HG03196 (cell line): ENCODE measurements around the gene SFI1.

Source experiments
- ATAC-seq: cut with Tn5 transposase; IDR thresholded peaks from one replicate; pipeline ENCODE4 v1.9.1; 2021; ENCODE audit not compliant: unreplicated experiment

The SFI1 gene

DNA sequence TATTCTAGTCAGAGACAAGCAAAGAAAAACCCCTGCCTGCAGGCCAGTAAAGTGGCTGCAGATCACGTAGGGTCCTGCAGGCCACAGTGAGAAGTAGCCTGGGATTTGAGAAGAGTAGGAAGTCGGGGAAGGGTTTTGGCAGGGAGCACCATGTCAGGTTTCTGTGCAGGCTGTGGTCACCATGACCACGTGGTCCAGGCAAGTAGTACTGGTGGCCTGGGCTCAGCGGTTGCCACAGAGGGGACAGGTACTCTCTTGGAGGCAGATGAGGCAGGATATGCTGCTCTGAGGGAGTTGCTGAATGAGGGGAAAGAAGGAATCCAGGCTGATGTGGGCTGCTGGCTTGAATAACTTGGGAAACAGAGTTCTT, 119.1 kb downstream of the SFI1 start:
- ATAC-seq = no peak

- ATAC-seq = no peak
Measured at GRCh38 chr22:31615940-31616314, 119.6 kb downstream of the SFI1 start.

DNA sequence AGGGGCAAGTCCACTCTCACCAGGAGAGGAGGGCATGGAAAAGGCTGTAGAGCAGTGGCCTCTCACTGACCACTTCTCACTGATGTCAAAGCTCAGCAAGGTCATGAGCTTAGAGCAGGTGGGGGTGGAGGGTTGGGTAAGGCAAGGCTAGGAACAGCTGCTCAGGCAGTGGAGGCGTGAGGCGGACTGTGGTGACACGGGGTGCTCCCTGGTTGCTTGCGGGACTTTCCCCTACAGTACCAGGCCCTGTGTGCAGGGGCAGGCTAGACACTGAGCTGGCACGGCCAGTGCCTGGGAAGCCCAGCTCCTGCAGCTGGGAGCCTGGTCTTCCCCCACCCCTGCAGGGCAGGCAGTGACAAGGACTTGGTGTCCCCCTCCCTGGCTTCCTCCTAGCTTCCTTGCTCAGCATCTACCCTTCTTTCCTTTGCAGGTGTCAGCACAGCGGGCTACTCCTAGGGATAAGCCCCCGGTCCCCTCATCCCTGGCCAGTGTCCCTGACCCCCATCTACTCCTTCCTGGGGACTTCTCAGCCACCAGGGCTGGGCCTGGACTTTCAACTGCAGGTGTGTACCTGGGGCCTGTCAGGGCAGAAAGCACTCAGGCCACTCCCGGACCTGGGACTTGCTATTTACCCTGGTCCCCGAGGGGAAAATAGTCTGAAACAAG, 120.1 kb downstream of the SFI1 start:
- ATAC-seq = peak; percentile 53

- ATAC-seq = no peak
Measured at GRCh38 chr22:31618057-31618456, 121.7 kb downstream of the SFI1 start.

DNA sequence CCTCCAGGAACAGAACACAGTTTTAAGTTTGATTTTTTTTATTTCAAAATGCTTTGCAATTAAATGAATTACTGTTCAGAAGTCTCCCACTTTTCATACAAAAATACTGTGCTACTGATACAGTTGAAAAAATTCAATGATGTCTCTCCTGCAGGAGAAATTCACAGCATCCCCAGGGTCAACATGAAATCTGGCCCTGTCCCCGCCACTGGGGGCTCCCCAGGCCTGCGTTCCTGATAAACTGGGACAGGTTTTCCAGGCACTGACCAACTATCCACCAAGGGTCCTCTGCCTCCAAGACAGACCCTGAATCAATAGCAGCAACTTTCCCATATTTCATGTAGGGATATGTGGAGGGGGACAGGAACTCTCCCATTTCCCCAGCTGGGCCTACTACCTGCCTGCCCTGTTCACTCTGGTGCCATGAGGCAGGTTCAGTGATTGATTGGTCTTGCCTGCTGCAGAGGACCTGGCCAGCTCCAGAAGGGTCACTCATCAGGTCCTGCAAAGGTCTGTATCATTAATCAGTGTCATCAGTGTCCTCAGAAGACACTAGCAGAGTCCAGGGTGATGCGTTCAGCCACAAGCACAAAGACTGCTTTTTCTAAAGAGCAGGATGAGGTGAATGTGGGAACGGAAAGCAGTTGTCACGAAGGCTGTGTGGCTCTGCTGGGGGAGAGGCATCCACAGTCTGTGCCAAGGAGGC, 122.3 kb downstream of the SFI1 start:
- no peak for ATAC-seq

GRCh38 chr22:31619611-31620300, 123.4 kb downstream of the SFI1 start:
- no peak for ATAC-seq

DNA sequence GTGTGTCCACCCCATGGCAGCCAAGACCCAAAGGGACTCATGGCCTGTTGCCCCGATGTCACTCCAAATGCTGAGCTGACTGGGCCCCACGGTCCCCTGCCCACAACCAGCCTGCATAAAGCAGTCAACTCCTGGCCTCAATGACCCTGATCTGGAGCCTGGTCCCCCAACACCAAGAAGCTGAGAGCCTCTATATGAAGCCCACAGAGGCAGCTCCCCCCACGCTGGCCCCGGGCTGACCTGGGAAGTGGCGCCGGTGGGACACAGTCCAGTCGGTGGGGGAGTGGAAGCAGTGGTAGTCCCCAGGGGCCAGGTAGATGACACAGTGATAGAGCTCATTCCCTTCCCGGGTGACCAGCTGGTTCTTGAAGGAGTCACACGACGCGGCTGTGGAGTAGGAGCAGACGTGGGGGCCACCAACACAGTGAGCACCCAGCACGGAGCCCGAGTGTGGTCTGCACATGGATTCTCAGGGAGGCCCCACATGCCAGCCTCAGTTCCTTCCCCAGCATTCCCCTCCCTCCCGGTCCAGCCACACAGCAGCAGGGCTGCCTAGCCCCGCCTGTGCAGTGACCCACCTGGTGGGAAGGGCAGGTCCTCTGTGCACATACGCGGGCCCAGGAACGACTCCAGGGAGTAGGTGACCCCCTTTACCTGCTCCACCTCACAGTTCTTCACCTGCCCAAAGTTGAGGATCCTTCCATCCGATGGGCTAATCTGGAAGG, 124.6 kb downstream of the SFI1 start:
- no peak for ATAC-seq

DNA sequence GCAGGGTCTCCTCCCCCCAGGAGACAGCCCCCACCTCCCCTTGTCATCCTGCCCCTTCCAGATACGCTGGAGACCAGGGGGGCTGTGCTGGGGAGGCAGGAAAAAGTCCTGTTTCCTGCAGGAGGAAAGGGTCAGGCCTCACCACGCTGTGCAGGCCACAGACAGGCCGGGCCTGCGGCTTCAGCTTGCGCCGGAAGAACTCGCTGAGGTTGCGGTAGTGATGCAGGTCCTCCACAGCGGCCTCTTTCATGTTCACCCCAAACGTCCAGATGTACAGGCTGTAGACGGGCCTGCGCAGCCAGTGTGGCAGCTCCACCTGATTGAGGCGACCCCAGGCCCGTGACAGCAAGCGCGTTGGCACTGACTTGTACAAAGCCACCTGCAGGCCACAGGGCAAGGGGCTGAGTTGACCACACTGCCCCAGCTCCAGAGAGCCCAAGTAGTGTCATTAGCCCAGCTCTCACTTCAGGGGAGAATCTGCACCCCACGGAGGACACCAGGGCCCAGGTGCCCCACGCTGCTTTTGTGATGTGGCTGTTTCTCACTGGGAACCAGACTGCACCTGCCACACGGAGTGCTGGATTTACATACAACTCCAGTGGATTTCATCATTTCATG, 125.3 kb downstream of the SFI1 start:
- ATAC-seq = no peak

- no peak for ATAC-seq
Measured at GRCh38 chr22:31622980-31623379, 126.6 kb downstream of the SFI1 start.

DNA sequence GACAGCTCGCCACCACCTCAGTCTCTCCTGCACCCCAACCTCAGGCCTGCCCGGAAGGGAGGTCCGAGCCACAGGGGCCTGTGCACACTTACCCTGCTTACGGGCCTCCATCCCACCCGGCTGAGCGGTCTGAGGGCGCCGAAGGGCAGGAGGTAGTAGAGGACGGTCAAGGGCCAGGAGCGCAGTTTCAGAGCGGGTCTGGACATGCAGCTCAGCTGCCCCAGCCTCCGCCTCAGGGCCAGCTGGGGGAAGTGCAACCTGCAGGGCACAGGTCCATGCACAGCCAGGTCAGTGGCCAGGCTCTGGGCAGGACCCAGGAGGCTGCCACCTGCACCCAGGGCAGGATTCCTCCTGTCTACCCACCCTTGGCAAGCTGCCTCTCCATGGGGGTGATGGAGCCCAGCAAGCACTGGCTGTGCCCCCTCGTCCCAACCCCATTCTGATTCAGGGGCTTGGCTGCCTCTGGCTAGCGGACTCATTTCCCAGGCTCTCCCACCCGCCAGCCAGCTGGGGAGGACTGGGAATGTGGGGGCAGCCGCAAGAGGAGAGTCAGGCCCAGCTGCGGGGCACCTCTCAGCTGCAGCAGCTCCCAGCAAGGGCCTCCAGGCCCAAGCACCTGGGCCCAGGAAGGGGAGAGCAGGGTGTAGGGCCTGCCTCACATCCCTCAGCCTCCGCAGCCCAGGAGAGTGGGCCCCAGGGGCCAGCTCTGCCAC, 127.4 kb downstream of the SFI1 start:
- ATAC-seq = no peak

DNA sequence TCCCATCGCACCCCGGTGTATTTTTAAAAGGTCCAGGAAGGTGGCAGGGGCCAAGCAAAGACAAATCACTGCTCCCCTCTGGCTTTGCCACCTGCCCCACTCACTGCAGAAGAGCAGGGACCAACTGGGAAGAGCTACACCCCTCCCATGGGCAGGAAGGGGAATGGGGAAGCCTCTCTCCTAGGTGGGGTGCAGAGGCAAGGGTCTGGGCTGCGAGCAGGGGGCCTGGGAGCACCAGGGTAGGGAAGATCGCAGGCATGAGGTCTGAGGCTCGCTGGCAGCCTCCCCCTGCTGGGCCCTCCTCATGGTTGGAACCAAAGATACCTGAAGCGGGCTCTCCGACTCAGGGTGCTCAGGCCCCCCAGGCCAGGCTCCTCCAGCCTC, 128.9 kb downstream of the SFI1 start:
- no peak for ATAC-seq

DNA sequence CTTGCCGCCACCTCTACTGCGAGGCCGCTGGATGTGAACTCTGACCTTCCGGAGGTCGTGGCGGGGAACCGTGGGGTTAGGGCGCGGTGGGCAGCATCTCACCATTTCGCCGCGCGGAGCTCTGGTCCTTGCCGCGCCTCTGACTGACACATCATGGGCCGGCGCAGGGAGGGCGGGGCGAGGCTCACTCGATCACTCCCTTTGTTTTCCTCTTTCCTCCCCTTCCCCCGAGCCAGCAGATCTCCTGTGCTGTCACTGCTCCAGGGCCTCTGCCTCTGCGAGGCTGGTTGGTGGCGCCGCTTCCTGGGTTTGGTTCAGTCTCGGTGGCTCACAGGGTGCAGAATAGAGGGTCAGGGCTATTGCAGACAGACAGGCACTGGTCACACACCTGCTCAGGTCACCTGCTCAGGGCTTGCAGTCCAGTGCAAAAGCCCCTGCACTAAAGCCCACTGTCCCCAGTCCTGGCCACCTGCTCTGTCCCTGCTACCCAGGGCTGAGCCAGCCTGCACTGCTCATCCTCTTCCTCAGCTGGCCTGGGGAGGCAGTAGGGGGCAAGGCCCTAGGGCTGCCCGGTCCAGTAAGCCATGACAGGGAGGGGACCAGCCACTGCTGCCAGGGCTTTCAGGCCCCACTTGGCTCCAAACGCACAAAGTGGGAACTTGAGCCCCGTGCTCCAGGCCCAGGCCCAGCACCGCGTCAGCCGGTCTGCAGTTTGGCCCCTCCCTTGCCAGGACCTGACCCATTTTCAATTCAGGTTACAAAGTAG, 129.5 kb downstream of the SFI1 start:
- no peak for ATAC-seq

DNA sequence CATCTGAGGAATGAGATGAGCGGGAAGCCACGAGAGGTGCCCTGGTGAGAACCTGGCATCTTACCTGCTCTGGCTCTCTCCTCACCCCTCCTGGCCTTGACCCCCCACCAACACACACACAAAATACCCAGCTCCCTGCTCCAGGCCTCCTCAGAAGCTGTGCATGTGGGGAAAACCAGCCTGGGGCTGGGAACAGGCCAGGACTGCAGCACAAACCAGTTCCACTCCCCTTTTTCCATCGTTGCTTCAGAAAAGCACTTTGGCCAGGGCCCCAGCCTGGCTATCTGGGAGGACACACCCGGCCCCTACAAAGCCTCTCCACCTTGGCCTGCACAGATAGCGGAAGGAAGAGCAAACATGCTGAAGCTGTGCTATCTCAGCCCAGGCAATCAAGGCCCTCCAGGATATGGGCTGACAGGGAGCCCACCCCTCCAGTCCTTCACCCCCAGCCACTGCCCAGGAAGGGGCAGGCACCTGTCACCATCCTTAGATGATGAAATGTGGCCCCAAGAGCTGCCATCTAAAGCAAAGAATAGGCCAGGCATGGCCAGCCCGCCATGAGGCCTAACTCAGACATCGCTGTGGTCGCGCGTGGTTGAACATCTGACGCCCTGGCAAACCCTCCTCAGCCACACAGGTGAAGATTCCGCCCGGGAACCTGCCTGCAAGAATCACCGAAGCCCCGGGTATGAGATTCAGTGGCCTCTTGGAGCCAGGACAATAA, 130.3 kb downstream of the SFI1 start:
- no peak for ATAC-seq

DNA sequence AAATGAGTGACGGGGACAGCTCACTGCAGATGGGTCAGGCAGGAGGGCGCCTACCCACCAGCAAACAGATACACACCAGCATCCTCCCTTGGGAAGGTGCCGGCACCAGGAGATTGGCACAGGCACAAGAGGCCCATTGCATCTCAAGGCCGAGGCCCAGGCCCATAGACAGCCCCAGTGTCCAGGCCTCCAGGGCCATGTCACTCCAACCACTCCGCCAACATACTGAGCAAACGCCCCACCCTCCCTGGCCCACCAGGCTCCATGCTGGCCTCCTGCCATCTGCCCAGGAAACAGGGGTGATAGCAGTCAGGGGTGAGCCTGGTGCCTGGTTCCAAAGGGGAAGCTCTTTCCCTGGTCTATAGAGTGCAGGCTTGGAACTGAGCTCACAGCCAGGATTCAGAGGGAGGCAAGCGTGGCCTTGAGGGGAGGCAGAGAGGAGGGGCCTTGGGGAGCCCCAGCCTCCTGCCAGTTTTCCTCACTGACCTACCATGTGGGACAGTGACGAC, 130.9 kb downstream of the SFI1 start:
- ATAC-seq = no peak

DNA sequence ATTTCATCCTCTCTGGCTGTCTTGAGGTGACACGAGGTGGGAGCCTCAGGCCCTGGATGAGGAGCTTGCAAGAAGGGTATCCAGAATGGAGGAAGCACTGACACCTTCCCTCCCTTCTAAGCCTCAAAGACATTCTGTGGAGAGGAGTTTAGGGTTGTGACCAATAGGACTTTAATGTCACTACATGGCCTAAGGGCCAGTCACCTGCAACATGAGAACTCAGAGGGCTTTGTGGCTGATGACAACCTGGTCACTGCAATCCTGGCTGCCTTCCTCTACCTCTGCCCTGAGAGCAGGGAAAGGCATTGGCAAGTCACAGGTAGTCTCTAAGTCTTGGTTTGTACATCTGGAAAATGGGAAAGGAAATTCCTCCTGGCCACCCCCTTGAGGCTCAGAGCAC, 132.0 kb downstream of the SFI1 start:
- no peak for ATAC-seq

DNA sequence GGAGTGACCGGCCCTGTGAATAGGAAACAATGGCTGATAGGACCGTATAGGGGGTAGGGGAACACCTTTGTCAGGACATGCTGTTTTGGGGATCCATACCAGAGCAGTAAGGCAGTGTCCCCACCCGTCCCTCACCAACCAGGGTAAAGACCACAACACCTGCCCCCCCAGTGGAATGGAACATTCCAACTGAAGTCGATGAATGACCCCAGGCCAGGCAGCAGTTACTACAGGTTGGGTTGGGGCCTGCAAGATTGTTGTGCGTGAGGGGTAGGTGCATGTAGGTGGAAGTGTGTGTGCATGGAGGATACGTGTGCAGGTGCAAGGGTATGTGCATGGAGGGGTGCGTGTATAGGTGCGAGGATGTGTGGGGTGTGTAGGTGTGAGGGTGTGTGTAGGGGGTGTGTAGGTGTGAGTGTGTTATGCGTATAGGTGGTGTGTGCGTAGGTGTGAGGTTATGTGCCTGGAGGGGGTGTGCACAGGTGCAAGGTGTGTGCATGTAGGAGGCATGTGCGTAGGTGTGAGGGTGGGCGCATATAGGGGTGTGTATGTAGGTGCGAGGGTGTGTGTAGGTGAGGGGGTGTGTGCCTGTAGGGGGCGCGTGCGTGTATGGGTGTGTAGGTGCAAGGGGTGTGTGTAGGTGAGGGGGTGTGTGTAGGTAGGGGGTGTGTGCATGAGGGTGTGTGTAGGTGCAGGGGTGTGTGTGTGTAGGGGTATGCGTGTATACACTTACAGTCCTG, 132.8 kb downstream of the SFI1 start:
- no peak for ATAC-seq

- no peak for ATAC-seq
Measured at GRCh38 chr22:31629741-31630184, 133.4 kb downstream of the SFI1 start.
